Spleen (tissue), 11 donors: ENCODE results near the gene MLST8. TPM values are rescaled to one million over a fixed set of nuclear protein-coding genes. Genes with fewer than 3 reads are reported as not detected.

ENCODE experiments used
- DNase-seq: peaks from one replicate; pipeline ENCODE4 v3.0.0-alpha.2; 2020
- H3K27ac ChIP-seq, 8 donors: fragments of 200-600 bp; sonication (generic) in 7 of 8; 1 replicate in 4 of 8; 2 replicates in 4 of 8; pipeline versions ENCODE4 v1.5.0 to v1.8.0; 2016 to 2021; ENCODE audit warnings: inconsistent platforms in 4 of 8, mild to moderate bottlenecking in 4 of 8, moderate library complexity in 1 of 8
- H3K27me3 ChIP-seq, 7 donors: fragments of 200-600 bp; sonication (generic) in 6 of 7; replicated peaks in 1 of 7; 1 replicate in 4 of 7; 2 replicates in 3 of 7; pipeline versions ENCODE4 v1.5.0 to v1.8.0; 2016 to 2021; ENCODE audit warnings: inconsistent platforms in 3 of 7, mild to moderate bottlenecking in 1 of 7
- H3K36me3 ChIP-seq, 6 donors: fragments of 200-600 bp; sonication (generic) in 5 of 6; 1 replicate in 4 of 6; 2 replicates in 2 of 6; pipeline versions ENCODE4 v1.5.0 to v1.8.0; 2016 to 2021; ENCODE audit warnings: inconsistent platforms in 2 of 6
- H3K4me1 ChIP-seq, 6 donors: fragments of 200-600 bp; sonication (generic) in 5 of 6; 1 replicate in 3 of 6; 2 replicates in 3 of 6; pipeline versions ENCODE4 v1.5.0 to v1.8.0; 2016 to 2021; ENCODE audit warnings: inconsistent platforms in 3 of 6
- H3K4me3 ChIP-seq, 8 donors: fragments of 200-600 bp; sonication (generic) in 7 of 8; 1 replicate in 4 of 8; 2 replicates in 4 of 8; pipeline versions ENCODE4 v1.5.0 to v1.8.0; 2016 to 2021; ENCODE audit warnings: inconsistent platforms in 4 of 8, mild to moderate bottlenecking in 4 of 8, moderate library complexity in 2 of 8
- H3K9me3 ChIP-seq, 8 donors: fragments of 200-600 bp; sonication (generic) in 7 of 8; 1 replicate in 4 of 8; 2 replicates in 4 of 8; pipeline versions ENCODE4 v1.5.0 to v1.8.0; 2016 to 2021; ENCODE audit warnings: inconsistent platforms in 4 of 8
- POLR2A ChIP-seq, 3 donors: fragments of 450-650 bp; IDR thresholded peaks; one replicate each; pipeline ENCODE4 v1.5.1; 2017; ENCODE audit warnings: antibody characterized with exemption in 3 of 3, mild to moderate bottlenecking in 1 of 3
- POLR2AphosphoS5 ChIP-seq, 3 donors: sonication (generic); formaldehyde crosslinking; IDR thresholded peaks; one replicate each; pipeline ENCODE4 v1.5.1; 2017; ENCODE audit warnings: antibody characterized with exemption in 3 of 3
- WGBS, 5 donors: extraction: QIAGEN DNeasy Blood & Tissue Kit in 3 of 5; methylation state at CpG; one replicate each; pipeline versions ENCODE4 v1.1.5 to v1.1.7; 2013 to 2018; 5-methylcytosine and 5-hydroxymethylcytosine counted together
- intact Hi-C: fragments of 100-400 bp; cut with DNase I; formaldehyde crosslinking; loops from one replicate; pipeline ENCODE4 v1.15.0; 2023; ENCODE audit warnings: low total_unique reads
- polyA plus RNA-seq, 3 donors: library from polyadenylated mRNA; stranded (reverse); fragments of 200-250 nt; gene quantifications; one replicate each; pipeline ENCODE4 v1.2.1, GENCODE V29; 2013
- total RNA-seq, 7 donors: library from RNA; depleted of rRNA in 3 of 7; stranded (reverse); fragments of >200 nt in 3 of 7; fragmentation: NEBNext Ultra II Directional in 4 of 7; extraction: Animal tissue kit (Norgen Biotek cat#: 25700) in 4 of 7; gene quantifications; one replicate each; pipeline versions ENCODE4 v1.1.0 to v1.2.1, GENCODE V29; 2016 to 2021
- TF ChIP-seq, protein P1 (sequence below), 11 experiments: fragments of 200-600 bp in 7 of 11; fragments of 450-650 bp in 4 of 11; sonication (generic) in 4 of 11; IDR thresholded peaks in 8 of 11; conservative IDR thresholded peaks in 3 of 11; 1 replicate in 7 of 11; 2 replicates in 4 of 11; pipeline versions ENCODE4 v1.4.0 to v1.8.0; 2016 to 2021; ENCODE audit warnings: antibody characterized with exemption in 11 of 11, inconsistent platforms in 4 of 11, mild to moderate bottlenecking in 1 of 11
- donor health status: healthy with polysubstance abuse.
- donor health status: DM: no; HTN: no; CAD: no; lungs with moderate emphysema.
- donor health status: DM: no; HTN: no; CAD: no.
- donor health status: Bipolar disorder and iron deficiency.
- donor health status: healthy.
- donor health status: DM: no; HTN: no; CAD: no.
- donor health status: DM: yes; HTN: yes; CAD: no.

Gene MLST8
- total and polyA plus RNA-seq, 10 donors, result 25.0 to 61.7 (median 40.6) TPM

DNA sequence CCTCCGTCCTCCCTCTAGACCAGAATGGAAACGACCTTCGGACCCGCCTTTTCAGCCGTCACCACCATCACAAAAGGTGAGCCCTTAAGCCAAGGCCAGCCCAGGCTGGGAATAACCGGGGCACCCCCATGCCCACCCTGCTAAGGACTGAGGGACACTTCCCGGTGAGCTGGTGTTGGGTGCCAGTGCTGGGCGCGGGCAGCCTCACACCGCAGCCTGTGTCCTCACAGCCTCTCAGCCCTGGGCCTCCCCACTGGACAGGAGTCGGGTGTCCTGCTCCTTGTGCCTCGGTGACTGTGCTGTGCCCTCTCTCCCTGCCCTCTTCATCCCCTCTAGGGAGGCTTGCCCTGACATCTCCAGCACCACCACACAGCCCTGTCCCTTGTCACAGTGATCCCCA lies 39.4 kb upstream of the MLST8 start:
- intact Hi-C loops, result no loop called here
- no peaks in the 10 kb centered on the region for H3K27me3 ChIP-seq
- TF ChIP-seq POLR2AphosphoS5 (IDR thresholded peaks at IDR 0.05) (no peak), POLR2A (IDR thresholded peaks at IDR 0.05) (no peak)
- TF ChIP-seq, protein P1, sequence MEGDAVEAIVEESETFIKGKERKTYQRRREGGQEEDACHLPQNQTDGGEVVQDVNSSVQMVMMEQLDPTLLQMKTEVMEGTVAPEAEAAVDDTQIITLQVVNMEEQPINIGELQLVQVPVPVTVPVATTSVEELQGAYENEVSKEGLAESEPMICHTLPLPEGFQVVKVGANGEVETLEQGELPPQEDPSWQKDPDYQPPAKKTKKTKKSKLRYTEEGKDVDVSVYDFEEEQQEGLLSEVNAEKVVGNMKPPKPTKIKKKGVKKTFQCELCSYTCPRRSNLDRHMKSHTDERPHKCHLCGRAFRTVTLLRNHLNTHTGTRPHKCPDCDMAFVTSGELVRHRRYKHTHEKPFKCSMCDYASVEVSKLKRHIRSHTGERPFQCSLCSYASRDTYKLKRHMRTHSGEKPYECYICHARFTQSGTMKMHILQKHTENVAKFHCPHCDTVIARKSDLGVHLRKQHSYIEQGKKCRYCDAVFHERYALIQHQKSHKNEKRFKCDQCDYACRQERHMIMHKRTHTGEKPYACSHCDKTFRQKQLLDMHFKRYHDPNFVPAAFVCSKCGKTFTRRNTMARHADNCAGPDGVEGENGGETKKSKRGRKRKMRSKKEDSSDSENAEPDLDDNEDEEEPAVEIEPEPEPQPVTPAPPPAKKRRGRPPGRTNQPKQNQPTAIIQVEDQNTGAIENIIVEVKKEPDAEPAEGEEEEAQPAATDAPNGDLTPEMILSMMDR (IDR thresholded peaks at IDR 0.05 in 8 of 11, conservative IDR thresholded peaks at IDR 0.05 in 3 of 11), result no peak
- WGBS, 5 donors, result 92 to 98% (median 94%) methylated on average over 8 to 12 of the region's 12 CpGs
- peaks cover 0 to 84% (median 42%) of the 10 kb centered on the region in 6 donors for H3K36me3 ChIP-seq
- no peaks in the 10 kb centered on the region for H3K9me3 ChIP-seq
- DNase-seq, result no peak
- peaks cover 0 to 58% (median 21%) of the 10 kb centered on the region in 6 donors for H3K4me1 ChIP-seq
- no peak overlapping the region for H3K4me3 ChIP-seq
- H3K27ac ChIP-seq, result no peak overlapping the region

DNA sequence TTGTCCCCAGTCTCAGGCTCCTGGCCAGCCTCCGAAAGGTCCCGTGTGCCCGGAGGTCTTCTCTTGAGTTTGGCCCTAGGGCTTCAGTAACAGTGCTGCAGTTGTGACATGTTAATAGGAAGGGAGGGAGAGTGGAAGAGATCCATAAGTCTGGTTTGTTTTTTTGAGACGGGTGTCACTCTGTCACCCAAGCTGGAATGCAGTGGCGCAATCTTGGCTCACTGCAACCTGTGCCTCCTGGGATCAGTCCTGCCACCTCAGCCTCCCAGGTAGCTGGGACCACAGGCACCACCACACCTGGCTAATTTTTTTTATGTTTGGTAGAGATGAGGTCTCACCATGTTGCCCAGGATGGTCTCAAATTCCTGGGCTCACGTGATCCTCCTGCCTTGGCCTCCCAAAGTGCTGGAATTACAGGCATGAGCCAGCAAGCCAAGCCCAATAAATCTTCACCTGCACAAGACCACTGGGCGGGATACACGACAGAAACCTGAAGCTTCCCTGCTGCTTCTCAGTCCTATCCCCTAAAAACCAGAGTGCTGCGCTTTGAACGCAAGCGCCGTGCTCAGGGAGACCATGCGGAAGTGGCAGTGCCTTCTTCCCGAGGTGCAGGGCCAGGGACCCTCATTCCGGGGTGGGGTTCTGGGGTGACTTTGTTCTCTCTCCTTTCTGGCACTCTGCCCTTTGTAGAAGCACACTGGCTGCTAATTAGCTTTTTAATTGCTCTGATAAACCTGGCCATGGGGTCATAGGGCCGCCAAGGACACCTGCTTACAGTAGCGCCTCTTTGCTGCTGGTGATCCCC lies 38.8 kb upstream of the MLST8 start:
- Histone ChIP-seq H3K4me1 (peaks cover 0 to 58% (median 21%) of the 10 kb centered on the region in 6 donors), H3K9me3 (no peaks in the 10 kb centered on the region), H3K36me3 (peaks cover 0 to 88% (median 47%) of the 10 kb centered on the region in 6 donors), H3K4me3 (no peak overlapping the region), H3K27me3 (no peaks in the 10 kb centered on the region), H3K27ac (peak overlapping the region in 1 of 8 donors; percentile 41)
- intact Hi-C loops, result no loop called here
- WGBS, 5 donors, result 93 to 97% (median 96%) methylated on average over 17 of the region's 17 CpGs
- TF ChIP-seq POLR2AphosphoS5 (IDR thresholded peaks at IDR 0.05) (no peak), POLR2A (IDR thresholded peaks at IDR 0.05) (no peak)
- TF ChIP-seq, protein P1 (IDR thresholded peaks at IDR 0.05 in 8 of 11, conservative IDR thresholded peaks at IDR 0.05 in 3 of 11), result no peak
- DNase-seq, result no peak

DNA sequence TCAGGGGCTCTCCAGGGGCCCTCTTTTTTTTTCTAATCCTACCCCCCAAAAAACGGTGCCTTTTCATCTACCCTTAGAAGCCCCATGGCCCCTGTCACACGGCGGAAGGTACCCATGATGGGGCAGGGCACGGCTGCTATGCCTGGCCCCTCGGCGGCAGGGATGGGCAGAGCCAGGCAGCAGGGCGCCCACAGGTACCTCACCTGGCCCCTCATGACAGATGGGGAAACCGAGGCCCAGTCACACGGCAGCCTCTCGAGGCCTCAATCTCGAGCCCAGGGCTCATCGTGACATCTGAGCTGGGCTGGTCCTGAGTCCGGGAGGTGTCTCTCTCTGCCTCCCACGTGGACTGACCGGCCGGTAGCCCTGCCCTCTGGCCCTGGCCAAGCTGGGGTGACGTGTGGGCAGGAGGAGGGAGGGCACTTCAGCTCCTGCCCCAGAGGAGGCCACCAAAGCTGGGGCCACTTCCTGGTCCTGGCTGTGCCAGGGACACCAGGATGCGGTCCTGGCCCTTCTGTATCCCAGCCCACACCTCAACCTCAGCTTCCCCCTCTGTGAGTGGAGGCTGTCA lies 38.1 kb upstream of the MLST8 start:
- DNase-seq, result no peak
- peaks cover 0 to 58% (median 21%) of the 10 kb centered on the region in 6 donors for H3K4me1 ChIP-seq
- H3K36me3 ChIP-seq, result peaks cover 0 to 88% (median 54%) of the 10 kb centered on the region in 6 donors
- intact Hi-C loops, result no loop called here
- WGBS, 5 donors, result 81 to 94% (median 86%) methylated on average over 11 to 18 of the region's 18 CpGs
- H3K9me3 ChIP-seq, result no peaks in the 10 kb centered on the region
- no peaks in the 10 kb centered on the region for H3K27me3 ChIP-seq
- H3K27ac ChIP-seq, result peak overlapping the region in 4 of 8 donors; percentile 30 to 41 (median 37)
- H3K4me3 ChIP-seq, result no peak overlapping the region
- TF ChIP-seq, protein P1 (IDR thresholded peaks at IDR 0.05 in 8 of 11, conservative IDR thresholded peaks at IDR 0.05 in 3 of 11), result no peak
- peak; percentile 33 to 65 (median 54) for TF ChIP-seq POLR2AphosphoS5 (IDR thresholded peaks at IDR 0.05)

DNA sequence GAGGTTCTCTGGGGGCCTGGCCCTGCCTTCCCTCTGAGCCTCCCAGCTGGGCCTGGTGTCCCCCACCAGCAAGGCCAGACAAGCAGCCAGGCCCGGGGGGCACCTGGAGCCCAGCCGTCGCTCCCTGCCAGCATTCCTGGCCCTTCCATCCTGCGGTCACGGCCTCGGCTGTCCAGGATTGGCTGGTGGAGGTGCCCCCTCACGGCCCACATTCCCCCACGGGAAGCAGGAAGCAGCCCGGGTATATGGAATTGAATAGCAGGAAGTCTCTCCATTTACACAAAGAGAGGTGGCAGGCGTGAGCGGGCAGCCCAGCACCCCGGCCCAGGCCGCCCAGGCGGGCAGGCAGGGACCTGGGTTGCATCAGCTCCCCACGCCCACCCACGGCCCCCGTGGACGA lies 35.2 kb upstream of the MLST8 start:
- H3K4me1 ChIP-seq, result peaks cover 4 to 75% (median 33%) of the 10 kb centered on the region in 6 donors
- peaks cover 2 to 98% (median 83%) of the 10 kb centered on the region in 6 donors for H3K36me3 ChIP-seq
- TF ChIP-seq, protein P1 (IDR thresholded peaks at IDR 0.05 in 8 of 11, conservative IDR thresholded peaks at IDR 0.05 in 3 of 11), result peak in 1 of 11 experiments; percentile 12
- TF ChIP-seq POLR2A (IDR thresholded peaks at IDR 0.05) (peak in 1 of 3 donors; percentile 35), POLR2AphosphoS5 (IDR thresholded peaks at IDR 0.05) (peak; percentile 83 to 89 (median 85))
- intact Hi-C loops, result no loop called here
- H3K27ac ChIP-seq, result peak overlapping the region; percentile 13 to 81 (median 76)
- H3K27me3 ChIP-seq, result no peaks in the 10 kb centered on the region
- H3K4me3 ChIP-seq, result peak overlapping the region in 7 of 8 donors; percentile 25 to 67 (median 39)
- DNase-seq, result peak; percentile 88
- H3K9me3 ChIP-seq, result no peaks in the 10 kb centered on the region
- WGBS, 5 donors, result 69 to 81% (median 79%) methylated on average over 6 to 18 of the region's 18 CpGs
